DOHH2 (cell line): ENCODE measurements around the gene CTIF.

Source experiments
- CTCF ChIP-seq: fragments of 200-600 bp; sonication (generic); IDR thresholded peaks from one replicate; pipeline ENCODE4 v1.5.1; 2014; ENCODE audit warnings: antibody characterized with exemption, mild to moderate bottlenecking, low read depth, low read length; ENCODE audit not compliant: poor library complexity, severe bottlenecking
- EZH2phosphoT487 ChIP-seq: fragments of 200-600 bp; sonication (generic); IDR thresholded peaks from 2 replicates; pipeline ENCODE4 v1.6.1; 2017; ENCODE audit warnings: borderline replicate concordance, mild to moderate bottlenecking, antibody characterized with exemption, low read length, moderate library complexity, mixed read lengths

DNA sequence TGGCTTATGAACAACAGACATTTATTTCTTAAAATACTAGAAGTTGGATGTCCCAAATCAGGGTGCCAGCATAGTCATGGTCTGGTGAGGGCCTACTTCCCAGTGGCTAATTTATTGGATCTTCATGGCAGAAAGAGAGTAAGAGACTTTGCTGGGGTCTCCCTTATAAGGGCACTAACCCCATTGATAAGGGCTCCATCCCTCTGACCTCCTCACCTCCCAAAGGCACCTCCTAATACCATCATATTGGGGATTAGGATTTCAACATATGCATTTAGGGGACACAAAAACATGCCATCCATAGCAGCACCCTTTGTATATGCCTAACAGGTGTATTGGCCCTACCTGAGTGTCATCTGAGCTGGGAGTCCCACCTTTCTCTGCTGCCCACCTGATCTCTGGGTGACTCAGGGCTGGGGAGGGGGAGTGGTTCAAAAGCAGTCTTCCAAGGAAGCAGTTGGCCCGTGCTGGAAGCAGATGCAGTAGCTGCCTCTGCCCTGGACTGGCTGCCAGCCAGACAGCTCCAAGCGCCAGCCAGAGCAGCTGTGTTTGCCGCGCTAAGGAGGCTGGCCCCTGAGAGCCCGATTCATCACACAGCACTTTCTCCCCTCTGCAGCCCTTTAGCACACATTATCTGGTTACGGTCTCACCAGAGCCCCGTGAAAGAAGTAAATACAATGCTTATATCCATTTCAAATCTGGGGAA lies 327.4 kb downstream of the CTIF start:
- TF ChIP-seq CTCF: no peak
- TF ChIP-seq EZH2phosphoT487: no peak
